ENCODE measurements around the gene MT1X. TPM values are rescaled to one million over a fixed set of nuclear protein-coding genes. Genes with fewer than 3 reads are reported as not detected.

Gene MT1X
- total RNA-seq, 2 experiments from 2014 or later, result 17.1 to 21.2 TPM

DNA sequence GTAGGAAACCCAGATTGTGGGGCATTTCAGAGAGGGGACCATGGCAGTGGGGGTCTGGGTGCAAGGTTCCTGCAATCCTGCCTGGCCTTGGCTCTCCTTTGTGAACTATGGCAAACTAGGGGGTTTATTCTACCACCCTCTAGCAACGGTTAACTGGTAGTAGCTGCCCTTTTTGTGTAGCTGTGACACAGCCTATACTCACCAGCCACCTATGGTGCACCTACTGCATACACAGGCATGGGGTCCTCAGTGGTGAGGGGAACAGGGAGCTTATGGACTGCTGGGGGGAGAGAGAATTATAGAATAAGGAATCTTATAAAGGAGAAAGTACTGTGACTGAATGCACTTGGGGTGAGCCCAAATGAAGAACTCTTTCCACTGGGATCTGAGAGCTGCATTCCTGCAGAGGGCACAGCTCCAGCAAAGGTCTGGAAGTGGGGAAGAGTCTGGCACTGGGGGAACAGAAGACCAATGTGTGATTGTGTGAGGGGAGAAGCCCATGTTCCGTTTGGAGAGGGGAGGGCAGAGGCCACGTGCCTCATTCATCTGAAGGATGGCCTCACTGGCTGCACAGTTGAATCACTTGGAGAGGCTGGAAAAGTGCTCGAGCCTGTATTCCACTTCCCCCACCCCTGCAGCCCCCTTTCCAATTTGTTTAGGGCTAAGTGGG is 2.1 kb downstream of the MT1X start:
- intact Hi-C loops (cut with micrococcal nuclease; ENCODE audit: unreplicated experiment), result no loop called here
- TF ChIP-seq CTCF (conservative IDR thresholded peaks at IDR 0.05; ENCODE audit: low read length) (no peak), EZH2phosphoT487 (IDR thresholded peaks at IDR 0.05; ENCODE audit: borderline replicate concordance, low read depth, low read length) (no peak)
- Histone ChIP-seq H3K9me2 (ENCODE audit: insufficient read depth, low read length) (no peaks in the 10 kb centered on the region), H3K4me3 (ENCODE audit: low read depth, low read length, poor library complexity, severe bottlenecking) (no peak overlapping the region), H3K79me2 (ENCODE audit: insufficient read depth, low read depth, low read length) (no peaks in the 10 kb centered on the region), H3K4me1 (ENCODE audit: insufficient read depth, low read length, poor library complexity, severe bottlenecking) (peaks cover 22% of the 10 kb centered on the region), H3K9me3 (ENCODE audit: low read length) (no peaks in the 10 kb centered on the region), H3K36me3 (ENCODE audit: insufficient read depth, low read length) (no peaks in the 10 kb centered on the region), H3K4me2 (ENCODE audit: low read length) (no peak overlapping the region), H2AFZ (ENCODE audit: low read length) (no peak overlapping the region), H3K27ac (ENCODE audit: low read depth, low read length, poor library complexity, severe bottlenecking) (no peak overlapping the region), H4K20me1 (ENCODE audit: insufficient read depth, low read length) (no peaks in the 10 kb centered on the region)
- BruUV-seq (replicated peaks), result no TSS peak
- POLR2A ChIA-PET, result no interaction called here
- CTCF ChIA-PET (ENCODE audit: unreplicated experiment), result no interaction called here
- DNase-seq (ENCODE audit: low spot score), result no peak

DNA sequence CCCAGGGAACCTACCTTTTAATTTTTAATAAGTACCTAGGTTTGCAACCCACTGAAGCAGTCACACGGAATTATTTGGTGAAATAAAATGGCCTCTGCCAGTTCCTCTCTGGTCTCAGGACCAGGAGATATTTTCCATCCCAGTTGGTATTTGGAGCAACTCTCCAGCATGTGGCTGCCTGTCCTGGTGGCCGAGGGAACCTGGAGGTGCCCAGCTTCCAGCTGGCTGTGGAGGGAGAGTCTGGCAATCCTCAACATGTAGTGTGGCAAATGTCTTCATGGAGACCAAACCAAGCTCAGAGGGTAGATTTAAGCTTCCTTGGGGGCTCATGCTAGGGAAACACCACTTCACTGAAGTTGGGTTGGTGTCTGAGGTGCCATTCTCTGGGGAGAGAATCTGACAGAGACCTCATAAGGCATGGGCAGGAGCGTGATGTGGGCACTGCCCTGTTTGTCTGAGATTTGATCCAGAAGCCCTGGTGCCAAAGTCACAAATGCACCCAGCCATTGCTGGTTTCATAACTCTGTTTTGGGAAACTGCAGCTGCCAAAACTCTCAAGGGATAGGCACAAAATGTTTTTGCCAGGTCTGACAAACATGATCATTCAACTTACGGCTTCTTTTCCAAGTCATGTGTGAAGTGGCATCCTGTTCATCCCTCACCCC is 2.8 kb downstream of the MT1X start:
- Histone ChIP-seq H3K27ac (ENCODE audit: low read depth, low read length, poor library complexity, severe bottlenecking) (no peak overlapping the region), H3K36me3 (ENCODE audit: insufficient read depth, low read length) (no peaks in the 10 kb centered on the region), H3K4me1 (ENCODE audit: insufficient read depth, low read length, poor library complexity, severe bottlenecking) (peaks cover 22% of the 10 kb centered on the region), H3K4me2 (ENCODE audit: low read length) (no peak overlapping the region), H3K79me2 (ENCODE audit: insufficient read depth, low read depth, low read length) (no peaks in the 10 kb centered on the region), H2AFZ (ENCODE audit: low read length) (no peak overlapping the region), H3K9me3 (ENCODE audit: low read length) (no peaks in the 10 kb centered on the region), H3K9me2 (ENCODE audit: insufficient read depth, low read length) (no peaks in the 10 kb centered on the region), H3K4me3 (ENCODE audit: low read depth, low read length, poor library complexity, severe bottlenecking) (no peak overlapping the region), H4K20me1 (ENCODE audit: insufficient read depth, low read length) (no peaks in the 10 kb centered on the region)
- intact Hi-C loops (cut with micrococcal nuclease; ENCODE audit: unreplicated experiment), result no loop called here
- no peak for DNase-seq (ENCODE audit: low spot score)
- ChIA-PET CTCF (ENCODE audit: unreplicated experiment) (no interaction called here), POLR2A (interaction anchor here (1.1 kb wide), 1 partner anchor 17 kb away, joined by 4 read pairs; no protein-coding TSS in a partner anchor)
- TF ChIP-seq CTCF (conservative IDR thresholded peaks at IDR 0.05; ENCODE audit: low read length) (no peak), EZH2phosphoT487 (IDR thresholded peaks at IDR 0.05; ENCODE audit: borderline replicate concordance, low read depth, low read length) (no peak)
- BruUV-seq (replicated peaks), result no TSS peak

DNA sequence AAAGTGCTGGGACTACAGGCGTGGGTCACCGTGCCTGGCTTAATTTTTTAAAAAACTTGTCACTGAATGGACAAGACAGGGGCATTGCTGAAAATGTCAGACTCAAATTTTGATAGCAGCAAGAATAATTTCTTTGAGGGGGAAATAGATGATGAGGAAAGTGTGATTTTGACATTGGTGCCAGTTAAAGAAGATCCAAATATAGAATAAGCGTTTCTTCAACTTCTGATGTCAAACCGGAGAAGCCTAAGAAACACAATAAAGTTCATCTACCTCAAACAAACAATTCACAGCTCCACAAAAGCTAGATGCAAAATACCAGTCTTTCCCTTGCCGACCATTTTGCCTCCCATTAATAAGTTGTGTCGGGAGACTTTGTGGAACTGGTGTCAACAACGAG is 4.5 kb downstream of the MT1X start:
- no peaks in the 10 kb centered on the region for H3K36me3 ChIP-seq (ENCODE audit: insufficient read depth, low read length)
- ChIA-PET CTCF (ENCODE audit: unreplicated experiment) (no interaction called here), POLR2A (no interaction called here)
- no peak for DNase-seq (ENCODE audit: low spot score)
- H3K4me1 ChIP-seq (ENCODE audit: insufficient read depth, low read length, poor library complexity, severe bottlenecking), result peaks cover 20% of the 10 kb centered on the region
- intact Hi-C loops (cut with micrococcal nuclease; ENCODE audit: unreplicated experiment), result no loop called here
- H2AFZ ChIP-seq (ENCODE audit: low read length), result no peak overlapping the region
- no peaks in the 10 kb centered on the region for H3K9me3 ChIP-seq (ENCODE audit: low read length)
- no peak overlapping the region for H3K27ac ChIP-seq (ENCODE audit: low read depth, low read length, poor library complexity, severe bottlenecking)
- no peaks in the 10 kb centered on the region for H3K9me2 ChIP-seq (ENCODE audit: insufficient read depth, low read length)
- BruUV-seq (replicated peaks), result no TSS peak
- H4K20me1 ChIP-seq (ENCODE audit: insufficient read depth, low read length), result no peaks in the 10 kb centered on the region
- no peak overlapping the region for H3K4me2 ChIP-seq (ENCODE audit: low read length)
- H3K4me3 ChIP-seq (ENCODE audit: low read depth, low read length, poor library complexity, severe bottlenecking), result no peak overlapping the region
- TF ChIP-seq CTCF (conservative IDR thresholded peaks at IDR 0.05; ENCODE audit: low read length) (no peak), EZH2phosphoT487 (IDR thresholded peaks at IDR 0.05; ENCODE audit: borderline replicate concordance, low read depth, low read length) (no peak)
- H3K79me2 ChIP-seq (ENCODE audit: insufficient read depth, low read depth, low read length), result no peaks in the 10 kb centered on the region

Data from OCI-LY7 (cell line).